Activated CD4-positive, alpha-beta T cell treated with anti-CD3 and anti-CD28 coated beads for 24 hours (primary cell): ENCODE measurements around the gene SH3BGRL3.
A peak's percentile ranks its signal among the peaks of the same experiment; 100 is the strongest.
"Not testable (repeated sequence)": the region's sequence is repeated elsewhere in the genome, so short reads cannot be mapped to it uniquely, and the experiment has no call there.

Experiments
- DNase-seq, 2 donors: peaks; one replicate each; pipeline ENCODE4 v3.0.0-alpha.2; 2020; ENCODE audit warnings: low read depth in 2 of 2

SH3BGRL3 gene

GRCh38 chr1:26290882-26291261 lies 11.0 kb downstream of the SH3BGRL3 start:
- DNase-seq: no peak

GRCh38 chr1:26291433-26291832 lies 11.5 kb downstream of the SH3BGRL3 start:
- DNase-seq: no peak

GRCh38 chr1:26291939-26292338 lies 12.1 kb downstream of the SH3BGRL3 start:
- DNase-seq: no peak

GRCh38 chr1:26292735-26293134 lies 12.8 kb downstream of the SH3BGRL3 start:
- not testable (repeated sequence) for DNase-seq

- no peak for DNase-seq
Measured at GRCh38 chr1:26293911-26294463, 14.1 kb downstream of the SH3BGRL3 start.

GRCh38 chr1:26295194-26296138 lies 15.6 kb downstream of the SH3BGRL3 start:
- DNase-seq: no peak

- DNase-seq: no peak
Measured at GRCh38 chr1:26296340-26297056, 16.6 kb downstream of the SH3BGRL3 start.

GRCh38 chr1:26297057-26297790 lies 17.3 kb downstream of the SH3BGRL3 start:
- DNase-seq: no peak

GRCh38 chr1:26297791-26298124 lies 17.9 kb downstream of the SH3BGRL3 start:
- DNase-seq: no peak

GRCh38 chr1:26300578-26301275 lies 20.8 kb downstream of the SH3BGRL3 start:
- no peak for DNase-seq

- DNase-seq: no peak
Measured at GRCh38 chr1:26302733-26303405, 23.0 kb downstream of the SH3BGRL3 start.

GRCh38 chr1:26305667-26306289 lies 25.9 kb downstream of the SH3BGRL3 start:
- DNase-seq: no peak

- peak; percentile 83 to 88 for DNase-seq
Measured at GRCh38 chr1:26306290-26307229, 26.7 kb downstream of the SH3BGRL3 start, which contains the start of gene UBXN11. TSS of gene UBXN11 (minus strand) at chr1:26306636. CDS start at chr1:26302883, 3,753 bp downstream.

- DNase-seq: no peak
Measured at GRCh38 chr1:26307363-26307781, 27.5 kb downstream of the SH3BGRL3 start.

- not testable (repeated sequence) for DNase-seq
Measured at GRCh38 chr1:26307966-26308899, 28.3 kb downstream of the SH3BGRL3 start.

GRCh38 chr1:26314501-26314900 lies 34.6 kb downstream of the SH3BGRL3 start:
- DNase-seq: no peak

- no peak for DNase-seq
Measured at GRCh38 chr1:26315874-26316850, 36.3 kb downstream of the SH3BGRL3 start.
